Sciatic nerve (tissue), 2 donors: ENCODE results near the gene CCR4. TPM values are rescaled to one million over a fixed set of nuclear protein-coding genes. Genes with fewer than 3 reads are reported as not detected.
"Not testable (repeated sequence)": the region's sequence is repeated elsewhere in the genome, so short reads cannot be mapped to it uniquely, and the experiment has no call there.

Source experiments
- ATAC-seq: fragments of 200-7000 bp; cut with Tn5 transposase; one replicate; pipeline ENCODE4 v1.9.1; 2020; ENCODE audit warnings: mild to moderate bottlenecking, moderate library complexity
- DNase-seq: peaks from one replicate; pipeline ENCODE4 v3.0.0-alpha.2; 2020; ENCODE audit warnings: low spot score
- intact Hi-C: fragments of 100-400 bp; cut with DNase I; formaldehyde crosslinking; loops from one replicate; pipeline ENCODE4 v1.14.2; 2022
- total RNA-seq: library from RNA; stranded (reverse); fragmentation: NEBNext Ultra II Directional; extraction: Animal tissue kit (Norgen Biotek cat#: 25700); gene quantifications from one replicate; pipeline ENCODE4 v1.2.1, GENCODE V29; 2021
- donor health status: DM: no; HTN: no; CAD: no.
- donor health status: DM: no; HTN: no; CAD: no.

CCR4 gene
- total RNA-seq, 1 donor from 2014 or later, result 0.27 TPM

DNA sequence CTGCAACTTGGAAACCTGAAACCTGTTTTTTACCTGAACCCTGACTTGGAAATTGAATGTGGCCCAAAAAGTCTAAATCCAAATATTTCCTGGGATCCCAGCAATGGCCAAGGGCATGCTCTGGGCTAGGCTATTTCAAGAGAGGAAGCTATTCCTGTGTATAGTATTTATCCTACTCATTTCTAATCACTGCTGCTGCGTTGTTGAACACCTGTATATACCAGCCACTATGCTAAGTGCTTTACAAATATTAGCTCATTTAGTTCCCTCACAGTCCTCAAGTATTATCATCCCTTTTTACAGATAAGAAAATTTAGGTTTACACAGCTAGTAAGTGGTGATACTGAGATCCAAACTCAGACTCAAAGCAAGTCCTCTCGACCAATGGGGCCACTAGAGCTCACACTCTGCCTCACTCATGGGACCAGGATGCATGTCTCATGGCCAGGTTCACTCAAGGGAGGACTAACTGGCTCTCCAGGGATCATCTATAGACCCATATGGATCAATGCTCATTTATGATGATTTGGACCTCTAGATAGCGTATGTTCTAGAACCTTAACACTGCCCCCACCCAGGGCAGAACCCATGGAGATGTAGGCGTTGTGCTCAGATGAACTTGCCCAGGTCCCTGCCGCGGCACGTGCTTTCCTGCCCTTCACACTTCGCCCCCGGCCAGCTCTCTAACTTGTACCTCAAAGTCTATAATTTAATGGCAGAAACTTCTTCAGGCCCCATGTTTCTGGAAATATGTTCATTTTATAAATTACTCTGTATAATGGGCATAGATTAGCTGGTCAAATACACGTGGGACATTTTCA lies 2.6 kb upstream of the CCR4 start:
- intact Hi-C loops, result no loop called here
- no peak for DNase-seq
- ATAC-seq, result no peak

DNA sequence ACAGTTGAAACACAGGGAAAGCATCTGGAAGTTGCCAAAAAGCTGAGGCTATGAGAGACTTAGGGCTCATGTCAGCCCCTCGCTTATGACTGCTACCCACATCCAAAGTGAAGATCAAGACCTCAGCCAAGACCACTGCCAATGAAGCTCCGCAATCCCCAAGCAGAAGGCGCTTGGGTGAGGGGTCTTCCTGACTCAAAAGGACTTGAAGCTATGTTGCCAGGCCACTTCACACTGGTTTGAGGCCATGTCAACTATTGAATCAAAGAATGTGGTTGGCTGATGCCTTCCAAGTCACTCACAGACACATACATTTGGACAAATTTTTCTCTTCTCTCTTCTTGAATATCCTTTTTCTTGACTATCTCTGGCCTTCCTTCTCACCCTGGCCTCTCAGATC lies 928 bp upstream of the CCR4 start:
- ATAC-seq, result no peak
- no peak for DNase-seq
- intact Hi-C loops, result no loop called here

DNA sequence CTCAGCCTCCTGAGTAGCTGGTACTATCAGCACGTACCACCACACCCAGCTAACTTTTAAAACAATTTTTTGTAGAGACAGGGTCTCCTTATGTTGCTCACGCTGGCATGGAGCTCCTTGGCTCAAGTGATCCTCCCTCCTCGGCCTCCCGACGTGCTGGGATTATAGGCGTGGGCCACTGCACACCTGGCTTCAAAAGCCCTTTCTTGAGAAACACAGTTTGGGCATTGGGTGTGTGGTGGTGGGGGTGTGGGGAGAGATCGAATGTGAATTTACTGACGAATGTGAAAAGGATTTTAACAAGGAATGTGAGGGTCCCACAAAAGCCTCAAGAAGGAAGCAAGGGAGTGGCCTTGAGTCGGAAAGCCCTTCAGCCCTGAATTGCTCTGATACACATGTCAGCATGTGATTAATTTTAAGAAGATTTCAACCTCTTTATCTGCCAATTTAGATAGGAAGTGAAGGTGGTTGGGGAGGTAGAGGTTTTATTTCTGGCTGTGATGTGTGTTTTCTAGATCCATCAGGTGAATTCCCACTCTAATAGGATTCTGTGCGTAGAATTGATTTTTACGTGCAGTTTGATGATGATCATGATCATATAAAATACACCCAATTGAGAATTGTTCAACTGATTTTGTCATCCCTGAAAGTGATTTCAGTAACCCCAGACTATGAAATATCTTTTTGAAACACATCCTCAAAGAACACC lies 1.1 kb downstream of the CCR4 start:
- DNase-seq, result no peak
- intact Hi-C loops, result no loop called here
- ATAC-seq, result no peak

- ATAC-seq (no peak), DNase-seq (no peak)
- intact Hi-C loops, result no loop called here
Measured at GRCh38 chr3:32954506-32954905, 3.1 kb downstream of the CCR4 start.

DNA sequence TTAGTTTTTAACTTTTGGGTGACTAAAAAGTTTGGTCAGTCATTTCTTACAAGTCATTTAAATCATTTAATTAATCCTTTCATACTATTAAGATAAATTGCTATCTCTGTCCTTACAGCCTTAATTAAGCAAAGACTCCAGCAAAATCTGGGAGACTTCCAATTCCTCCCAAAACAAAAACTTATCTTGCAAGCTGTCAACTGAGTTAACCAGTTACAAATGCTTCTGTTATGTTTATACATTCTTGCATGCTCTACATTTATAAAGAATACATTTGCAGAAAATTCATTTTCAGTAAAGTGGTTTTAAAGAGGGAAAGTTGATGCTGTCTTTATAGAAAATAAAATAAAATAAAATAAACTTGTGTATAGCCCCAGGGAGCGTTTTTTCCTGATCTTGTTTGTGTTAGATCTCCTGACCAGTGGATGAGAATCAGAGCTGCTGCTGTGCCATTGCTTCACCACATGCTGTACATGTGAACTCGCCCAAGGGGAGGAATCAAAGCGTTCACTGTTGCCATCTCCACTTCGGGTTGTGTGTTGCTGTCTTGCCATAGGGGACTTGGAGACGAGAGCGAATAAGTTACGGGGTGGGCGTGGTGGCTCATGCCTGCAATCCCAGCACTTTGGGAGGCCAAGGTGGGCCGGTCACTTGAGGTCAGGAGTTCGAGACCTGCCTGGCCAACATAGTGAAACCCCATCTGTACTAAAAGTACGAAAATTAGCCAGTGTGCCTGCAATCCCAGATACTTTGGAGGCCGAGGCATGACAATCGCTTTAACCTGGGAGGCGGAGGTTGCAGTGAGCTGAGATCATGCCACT lies 5.5 kb downstream of the CCR4 start:
- ATAC-seq (no peak), DNase-seq (no peak)
- intact Hi-C loops, result no loop called here

GRCh38 chr3:32958509-32958908 lies 7.1 kb downstream of the CCR4 start:
- no peak for DNase-seq
- intact Hi-C loops, result no loop called here
- no peak for ATAC-seq

DNA sequence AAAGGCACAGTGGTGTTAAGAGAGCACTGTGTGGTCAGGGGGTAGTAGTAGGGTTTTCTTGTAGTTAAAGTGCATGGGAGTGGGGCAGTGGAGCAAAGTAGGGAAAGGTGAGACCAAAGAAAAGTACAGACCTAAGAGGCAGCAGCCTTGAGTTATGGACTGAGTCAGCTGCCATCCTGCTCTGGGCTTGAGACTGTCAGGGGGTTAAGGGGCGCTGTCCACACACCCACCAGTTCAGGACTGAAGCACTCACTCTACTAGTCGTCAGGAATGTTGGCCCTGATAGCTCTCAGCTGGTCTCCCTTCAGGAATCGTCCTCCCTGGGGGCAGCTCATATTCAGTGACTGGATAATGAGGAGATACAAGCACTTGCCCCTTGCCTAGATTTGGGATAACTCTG lies 7.9 kb downstream of the CCR4 start:
- intact Hi-C loops, result no loop called here
- DNase-seq (no peak), ATAC-seq (peak; percentile 36)

GRCh38 chr3:32960404-32961170 lies 9.1 kb downstream of the CCR4 start:
- ATAC-seq (no peak), DNase-seq (no peak)
- intact Hi-C loops, result no loop called here

DNA sequence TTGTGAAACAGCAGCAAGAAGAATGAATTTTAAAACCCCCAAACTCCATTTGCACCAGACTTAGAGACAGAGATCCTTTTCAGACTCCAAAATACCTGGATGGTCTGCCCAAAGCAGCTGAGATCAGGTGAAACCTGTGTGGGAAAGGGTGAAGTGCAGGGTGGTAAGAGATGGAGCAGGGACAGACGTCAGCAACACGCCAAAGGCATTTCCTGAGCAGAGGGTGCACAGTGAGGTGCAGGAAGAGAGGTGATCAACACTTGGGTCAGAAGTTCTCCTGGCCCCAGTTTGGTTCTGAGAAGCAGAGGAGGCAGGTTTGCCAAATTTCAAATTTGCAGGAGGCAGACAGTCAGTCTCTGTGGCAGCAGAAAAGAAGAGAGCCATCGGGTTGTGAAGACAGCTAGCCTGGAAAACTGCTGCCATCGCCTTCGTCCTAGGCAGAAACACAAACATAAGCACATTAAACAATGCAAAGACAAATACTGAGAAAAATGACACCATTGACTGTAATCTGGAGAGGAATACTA lies 9.8 kb downstream of the CCR4 start:
- intact Hi-C loops, result no loop called here
- ATAC-seq (no peak), DNase-seq (no peak)

- ATAC-seq, result no peak
- intact Hi-C loops, result no loop called here
- DNase-seq, result no peak
Measured at GRCh38 chr3:32963871-32964270, 12.4 kb downstream of the CCR4 start.

- ATAC-seq, intact Hi-C loops, DNase-seq: not testable (repeated sequence)
Measured at GRCh38 chr3:32964781-32965180, 13.3 kb downstream of the CCR4 start.

DNA sequence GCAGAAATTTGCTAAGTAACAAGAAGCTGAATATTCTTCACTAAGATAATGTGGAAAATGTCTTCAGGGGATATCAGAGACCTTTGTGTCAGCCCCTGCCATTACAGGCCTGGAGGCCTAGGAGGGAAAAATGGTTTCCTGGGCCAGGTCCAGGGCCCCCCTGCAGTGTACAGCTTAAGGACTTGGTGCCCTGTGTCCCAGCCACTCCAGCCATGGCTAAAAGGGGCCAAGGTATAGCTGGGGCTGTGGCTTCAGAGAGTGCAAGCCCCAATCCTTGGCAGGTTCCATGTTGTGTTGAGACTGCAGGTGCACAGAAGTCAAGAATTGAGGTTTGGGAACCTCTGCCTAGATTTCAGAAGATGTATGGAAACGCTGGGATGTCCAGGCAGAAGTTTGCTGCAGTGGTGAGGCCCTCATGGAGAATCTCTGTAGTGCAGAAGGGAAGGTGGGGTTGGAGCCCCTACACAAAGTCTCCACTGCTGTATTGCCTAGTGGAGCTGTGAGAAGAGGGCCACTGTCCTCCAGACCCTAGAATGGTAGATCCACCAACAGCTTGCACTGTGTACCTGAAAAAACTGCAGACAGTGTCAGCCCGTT lies 14.3 kb downstream of the CCR4 start:
- intact Hi-C loops, ATAC-seq, DNase-seq: not testable (repeated sequence)

- intact Hi-C loops, DNase-seq, ATAC-seq: not testable (repeated sequence)
Measured at GRCh38 chr3:32966627-32967026, 15.2 kb downstream of the CCR4 start.

GRCh38 chr3:32968166-32968919 lies 16.9 kb downstream of the CCR4 start:
- DNase-seq, result no peak
- no peak for ATAC-seq
- intact Hi-C loops, result no loop called here

DNA sequence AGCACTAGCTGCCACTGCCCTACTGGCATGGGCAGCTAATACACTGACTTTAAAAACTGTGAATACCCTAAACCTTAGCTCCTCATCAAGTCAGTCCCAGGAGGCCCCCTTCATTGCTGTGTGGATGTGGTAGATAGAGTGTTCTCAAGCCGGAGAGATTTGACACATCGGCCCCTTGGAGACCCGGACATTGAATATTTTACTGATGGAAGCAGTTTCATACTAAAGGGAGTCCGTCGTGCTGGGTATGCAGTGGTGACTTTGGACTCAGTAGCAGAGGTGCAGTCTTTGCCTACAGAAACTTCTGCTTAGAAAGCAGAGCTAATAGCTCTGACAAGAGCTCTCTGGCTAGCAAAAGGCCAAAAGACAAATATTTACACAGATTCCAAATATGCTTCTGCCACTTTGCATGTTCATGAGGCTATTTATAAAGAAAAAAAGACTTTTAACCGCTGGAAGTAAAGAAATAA lies 17.5 kb downstream of the CCR4 start:
- ATAC-seq, result no peak
- no peak for DNase-seq
- intact Hi-C loops, result no loop called here

DNA sequence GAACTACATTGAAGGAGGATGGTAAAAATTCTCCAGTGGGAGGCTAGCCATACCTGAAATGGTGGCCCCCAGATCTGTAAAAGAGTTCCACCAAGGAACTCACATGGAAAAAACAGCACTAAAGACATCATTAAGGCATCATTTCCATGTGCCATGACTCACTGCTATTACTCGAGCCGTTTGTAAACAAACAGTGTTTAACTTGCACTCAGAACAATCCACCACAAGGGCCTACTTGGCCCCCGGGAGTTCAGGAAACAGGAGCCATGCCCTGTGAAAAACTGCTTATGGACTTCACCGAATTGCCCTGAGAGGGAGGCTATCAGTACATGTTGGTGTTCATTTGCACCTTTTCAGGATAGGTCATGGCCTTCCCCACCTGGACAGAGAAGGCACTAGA lies 18.2 kb downstream of the CCR4 start:
- intact Hi-C loops, result no loop called here
- no peak for ATAC-seq
- no peak for DNase-seq

- intact Hi-C loops, ATAC-seq, DNase-seq: not testable (repeated sequence)
Measured at GRCh38 chr3:32971291-32971690, 19.8 kb downstream of the CCR4 start.
